Measurements from ENCODE around the gene EFCAB12.

GRCh38 chr3:129357616-129358015 is 70.8 kb downstream of the EFCAB12 start:
- TF ChIP-seq JUN (IDR thresholded peaks at IDR 0.05; ENCODE audit: borderline replicate concordance, insufficient read depth, insufficient read length, low read depth) (no peak), POLR2A (IDR thresholded peaks at IDR 0.05; ENCODE audit: low read depth, low read length) (no peak)

Measured in endothelial cell of umbilical vein (primary cell).